Activated CD4-positive, alpha-beta memory T cell treated with anti-CD3 and anti-CD28 coated beads, Interleukin-2, amount 10 ng/mL, durations not matched to agents 7 days and 5 days (primary cell): ENCODE measurements around the gene KLHL33. TPM values are rescaled to one million over a fixed set of nuclear protein-coding genes. Genes with fewer than 3 reads are reported as not detected.

Experiments used
- CTCF ChIA-PET: fragments of 350-600 bp; sonication (Branson Sonifier 250); formaldehyde crosslinking; loops from one replicate; lab custom pipeline; 2021; ENCODE audit warnings: antibody characterized with exemption, inconsistent platforms; lab: Charles Lee
- POLR2A ChIA-PET: fragments of 350-600 bp; sonication (Branson Sonifier 250); formaldehyde crosslinking; loops from one replicate; lab custom pipeline; 2021; ENCODE audit warnings: antibody characterized with exemption; lab: Charles Lee
- DNase-seq: peaks from one replicate; pipeline ENCODE4 v3.0.0-alpha.2; 2020
- H3K27ac Mint-ChIP-seq: one replicate; pipeline ENCODE4 v1.8.0; 2021; ENCODE audit warnings: mild to moderate bottlenecking, mixed read lengths
- H3K27me3 Mint-ChIP-seq: one replicate; pipeline ENCODE4 v1.8.0; 2021; ENCODE audit warnings: mixed read lengths
- H3K36me3 Mint-ChIP-seq: one replicate; pipeline ENCODE4 v1.8.0; 2021; ENCODE audit warnings: low read depth, mixed read lengths
- H3K4me1 Mint-ChIP-seq: one replicate; pipeline ENCODE4 v1.8.0; 2021; ENCODE audit warnings: mixed read lengths
- H3K4me3 Mint-ChIP-seq: one replicate; pipeline ENCODE4 v1.8.0; 2021; ENCODE audit warnings: mild to moderate bottlenecking, mixed read lengths
- H3K9me3 Mint-ChIP-seq: one replicate; pipeline ENCODE4 v1.8.0; 2021; ENCODE audit warnings: mixed read lengths
- total RNA-seq, 2 experiments: library from RNA; stranded (reverse); gene quantifications; one replicate each; pipeline ENCODE4 v1.2.3, GENCODE V29; 2021

The KLHL33 gene
- total RNA-seq, 2 experiments from 2014 or later = 0.05 TPM; not detected in 1

DNA sequence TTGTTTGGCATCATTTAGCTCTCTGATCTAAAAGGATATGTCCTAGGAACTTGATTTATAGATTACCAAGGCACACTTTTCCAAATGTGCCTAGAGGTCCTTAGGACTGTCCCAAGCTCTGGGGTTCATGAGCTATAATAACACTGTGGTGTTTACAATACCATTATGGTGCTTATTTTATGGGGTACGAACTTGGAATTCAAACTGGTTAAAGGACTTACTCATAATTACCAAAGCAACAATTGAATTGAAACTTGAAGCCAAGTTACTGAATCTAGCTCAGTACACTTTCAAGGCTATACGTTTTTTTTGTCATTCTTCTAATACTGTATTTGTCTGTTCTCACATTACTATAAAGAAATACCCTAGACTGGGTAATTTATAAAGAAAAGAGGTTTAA lies 13.1 kb downstream of the KLHL33 start:
- no peaks in the 10 kb centered on the region for H3K9me3 Mint-ChIP-seq
- H3K4me1 Mint-ChIP-seq = peaks cover 9% of the 10 kb centered on the region
- H3K27ac Mint-ChIP-seq = no peak overlapping the region
- ChIA-PET CTCF (interaction anchor here (3.8 kb wide), 1 partner anchor 9 kb away, joined by 28 read pairs; the partner anchor contains the start of gene TEP1), POLR2A (interaction anchor here (1.6 kb wide), 1 partner anchor 9 kb away, joined by 5 read pairs; the partner anchor contains the start of gene TEP1)
- H3K4me3 Mint-ChIP-seq = no peak overlapping the region
- H3K27me3 Mint-ChIP-seq = peaks cover 3% of the 10 kb centered on the region
- no peaks in the 10 kb centered on the region for H3K36me3 Mint-ChIP-seq
- no peak for DNase-seq

DNA sequence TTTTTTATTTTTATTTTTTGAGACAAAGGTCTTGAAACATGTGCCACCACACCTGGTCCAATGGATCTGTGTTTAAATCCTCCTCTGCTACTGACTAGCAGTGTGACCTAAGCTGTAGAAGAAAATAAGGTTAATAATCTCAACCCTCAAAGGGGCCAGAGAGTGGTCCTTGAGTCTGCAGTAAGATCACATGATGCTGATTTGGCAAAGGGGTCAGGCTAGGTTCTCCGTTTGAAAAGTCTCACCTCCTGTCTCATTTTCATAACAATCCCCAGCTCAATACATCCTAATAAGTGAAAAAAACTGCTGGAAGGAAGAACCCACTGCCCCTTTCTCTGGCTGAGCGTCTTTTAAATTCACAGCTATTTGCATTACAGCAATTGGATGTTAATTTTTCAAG lies 14.7 kb downstream of the KLHL33 start:
- H3K27me3 Mint-ChIP-seq = peaks cover 3% of the 10 kb centered on the region
- H3K9me3 Mint-ChIP-seq = no peaks in the 10 kb centered on the region
- no peak overlapping the region for H3K27ac Mint-ChIP-seq
- no peaks in the 10 kb centered on the region for H3K36me3 Mint-ChIP-seq
- no peak for DNase-seq
- peaks cover 1% of the 10 kb centered on the region for H3K4me1 Mint-ChIP-seq
- H3K4me3 Mint-ChIP-seq = no peak overlapping the region
- ChIA-PET POLR2A (no interaction called here), CTCF (interaction anchor here (1.0 kb wide), 1 partner anchor 40 kb away, joined by 3 read pairs; the partner anchor contains the start of gene PIP4P1)

DNA sequence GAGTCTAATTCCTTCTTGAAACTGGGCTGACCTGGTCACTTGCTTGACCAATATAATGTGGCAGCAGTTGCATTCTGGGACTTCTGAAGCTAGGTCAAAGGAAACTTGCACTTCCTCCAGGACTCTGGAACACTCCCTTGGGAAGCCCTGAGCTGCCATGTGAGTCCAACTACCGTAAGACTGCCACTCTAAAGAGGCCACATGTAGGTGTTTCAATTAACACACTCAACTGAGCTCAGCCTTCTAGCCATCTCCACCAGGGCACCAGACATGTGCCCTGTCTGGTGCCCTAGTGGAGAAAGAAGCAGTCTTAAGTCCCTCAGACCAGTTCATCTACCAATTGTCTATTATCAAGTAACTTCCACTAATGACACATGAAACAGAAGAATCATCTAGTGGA lies 16.5 kb downstream of the KLHL33 start:
- no peak overlapping the region for H3K4me3 Mint-ChIP-seq
- CTCF ChIA-PET = no interaction called here
- H3K27me3 Mint-ChIP-seq = no peaks in the 10 kb centered on the region
- no peak overlapping the region for H3K27ac Mint-ChIP-seq
- H3K36me3 Mint-ChIP-seq = no peaks in the 10 kb centered on the region
- POLR2A ChIA-PET = no interaction called here
- no peak for DNase-seq
- H3K9me3 Mint-ChIP-seq = no peaks in the 10 kb centered on the region
- peaks cover 12% of the 10 kb centered on the region for H3K4me1 Mint-ChIP-seq

DNA sequence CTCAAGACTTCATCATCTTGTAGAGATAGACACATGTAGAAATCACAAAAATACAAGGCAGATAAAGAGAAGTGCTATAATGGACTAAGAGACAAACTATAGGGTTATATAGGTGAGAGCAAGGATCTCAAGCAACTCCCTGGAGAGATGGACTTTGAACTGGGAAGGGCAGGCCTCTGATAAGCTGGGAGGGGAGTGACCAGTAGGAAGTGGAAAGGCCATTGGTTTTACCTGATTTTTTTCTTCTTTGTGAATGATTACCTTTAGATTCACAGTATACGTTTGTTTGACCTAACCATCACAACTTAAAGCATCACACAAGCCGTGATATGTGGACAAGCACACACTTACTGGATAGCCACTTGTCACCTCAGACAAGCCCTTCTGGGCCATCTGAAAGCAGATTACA lies 17.5 kb downstream of the KLHL33 start:
- CTCF ChIA-PET = interaction anchor here (1.0 kb wide), 1 partner anchor 77 kb away, joined by 3 read pairs; no protein-coding TSS in a partner anchor
- POLR2A ChIA-PET = no interaction called here
- H3K4me3 Mint-ChIP-seq = no peak overlapping the region
- peaks cover 20% of the 10 kb centered on the region for H3K4me1 Mint-ChIP-seq
- no peaks in the 10 kb centered on the region for H3K36me3 Mint-ChIP-seq
- H3K9me3 Mint-ChIP-seq = no peaks in the 10 kb centered on the region
- no peaks in the 10 kb centered on the region for H3K27me3 Mint-ChIP-seq
- H3K27ac Mint-ChIP-seq = no peak overlapping the region
- no peak for DNase-seq

DNA sequence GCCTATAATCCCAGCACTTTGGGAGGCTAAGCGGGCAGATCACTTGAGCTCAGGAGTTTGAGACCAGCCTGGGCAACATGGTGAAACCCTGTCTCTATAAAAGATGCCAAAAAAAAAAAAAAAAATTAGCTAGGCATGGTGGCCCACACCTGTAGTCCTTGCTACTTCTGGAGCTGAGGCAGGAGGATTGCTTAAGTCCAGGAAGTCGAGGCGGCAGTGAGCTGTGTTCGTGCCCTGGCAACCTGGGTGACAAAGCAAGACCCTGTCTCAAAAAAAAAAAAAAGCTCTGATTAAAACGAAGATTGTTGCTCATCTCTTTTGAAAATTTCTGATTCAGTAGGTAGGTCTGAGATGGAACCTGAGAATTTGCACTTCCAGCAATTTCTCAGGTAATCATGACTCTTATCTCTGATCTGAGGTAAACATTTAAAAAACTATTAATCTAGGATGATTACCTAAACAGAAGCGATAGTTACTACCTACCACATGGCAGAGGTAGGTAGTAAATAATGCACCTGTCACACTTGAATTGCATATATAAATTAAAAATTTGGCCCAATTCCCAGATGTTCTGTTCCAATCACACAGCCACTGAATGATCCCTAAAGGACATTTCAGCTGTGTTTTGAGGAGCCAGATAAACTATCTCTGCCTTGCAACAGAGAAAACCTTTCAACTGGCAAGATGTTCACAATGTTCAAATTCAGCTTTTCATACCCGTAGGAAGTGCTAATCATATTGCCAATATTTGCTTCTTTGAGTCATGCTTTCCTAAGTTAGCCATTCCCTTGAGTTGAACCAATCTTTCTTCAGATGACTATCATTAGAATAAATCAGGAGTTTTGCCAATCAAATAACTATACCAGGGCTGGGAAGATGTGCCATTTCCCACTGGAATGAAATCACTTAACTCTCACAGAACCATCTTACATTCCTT lies 18.4 kb downstream of the KLHL33 start:
- Mint-ChIP-seq H3K27ac (no peak overlapping the region), H3K4me1 (peaks cover 24% of the 10 kb centered on the region), H3K27me3 (no peaks in the 10 kb centered on the region), H3K36me3 (peaks cover 4% of the 10 kb centered on the region), H3K9me3 (no peaks in the 10 kb centered on the region), H3K4me3 (no peak overlapping the region)
- ChIA-PET CTCF (interaction anchor here (0.7 to 1.3 kb wide), 3 partner anchors 37 to 78 kb away, joined by 3 to 7 read pairs (median 3); partner anchors contain the start of genes APEX1 and OSGEP), POLR2A (interaction anchor here (1.0 kb wide), 1 partner anchor 74 kb away, joined by 3 read pairs; the partner anchor contains the start of gene PARP2)
- DNase-seq = no peak

DNA sequence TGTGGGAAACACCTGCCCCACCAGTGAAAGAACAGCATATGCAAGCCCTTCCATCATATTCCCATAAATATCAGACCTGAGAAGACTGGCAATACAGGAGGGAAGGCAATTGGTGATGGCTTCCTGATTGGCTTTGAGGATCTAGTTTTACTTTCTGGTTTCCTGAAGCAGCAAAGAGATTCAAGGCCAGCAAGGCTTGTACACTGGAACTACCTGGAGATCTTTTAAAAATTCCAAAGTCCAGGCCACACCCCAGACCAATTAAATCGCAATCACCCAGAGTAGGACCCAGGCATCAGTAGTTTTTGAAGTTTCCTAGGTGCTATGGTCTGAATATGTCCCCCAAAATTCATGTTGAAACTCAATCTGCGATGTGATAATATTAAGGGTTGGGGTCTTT lies 19.7 kb downstream of the KLHL33 start:
- ChIA-PET POLR2A (interaction anchor here (1.0 to 5.3 kb wide), 7 partner anchors 13 to 266 kb away, joined by 3 to 41 read pairs (median 18); partner anchors contain the start of genes APEX1, OSGEP, PARP2 and PIP4P1), CTCF (interaction anchor here (0.8 to 4.4 kb wide), 25 partner anchors 8 to 279 kb away, joined by 3 to 54 read pairs (median 5); partner anchors contain the start of genes APEX1, CCNB1IP1, OSGEP and PARP2)
- Mint-ChIP-seq H3K4me3 (no peak overlapping the region), H3K9me3 (no peaks in the 10 kb centered on the region), H3K27ac (no peak overlapping the region), H3K4me1 (peaks cover 33% of the 10 kb centered on the region), H3K27me3 (no peaks in the 10 kb centered on the region), H3K36me3 (peaks cover 6% of the 10 kb centered on the region)
- no peak for DNase-seq

DNA sequence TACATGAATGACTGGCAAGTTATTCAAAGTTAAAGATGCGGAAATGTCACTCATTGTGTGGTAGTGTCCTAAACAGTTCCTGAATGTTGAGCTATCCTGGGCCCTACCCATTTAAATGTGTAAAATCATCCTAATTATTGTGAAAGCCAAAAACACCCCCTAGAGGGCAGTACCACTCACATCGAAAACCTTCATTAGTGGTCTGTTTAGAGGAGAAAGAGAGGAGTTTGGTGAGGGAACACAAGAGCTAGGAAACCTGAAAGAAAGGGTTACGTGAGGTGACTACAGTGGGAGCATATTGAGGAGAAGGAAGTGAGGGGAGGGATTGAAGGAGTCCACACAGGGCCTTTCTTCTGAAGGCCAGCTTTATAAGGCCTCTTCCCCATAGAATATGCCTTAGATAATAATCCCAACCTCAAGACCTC lies 20.2 kb downstream of the KLHL33 start:
- no peaks in the 10 kb centered on the region for H3K9me3 Mint-ChIP-seq
- peak; percentile 33 for DNase-seq
- no peak overlapping the region for H3K4me3 Mint-ChIP-seq
- H3K4me1 Mint-ChIP-seq = peaks cover 37% of the 10 kb centered on the region
- ChIA-PET POLR2A (interaction anchor here (1.0 to 5.3 kb wide), 7 partner anchors 13 to 266 kb away, joined by 3 to 41 read pairs (median 18); partner anchors contain the start of genes APEX1, OSGEP, PARP2 and PIP4P1), CTCF (interaction anchor here (0.6 to 4.4 kb wide), 33 partner anchors 9 to 280 kb away, joined by 3 to 54 read pairs (median 4); partner anchors contain the start of genes APEX1, CCNB1IP1, OSGEP and PARP2)
- H3K36me3 Mint-ChIP-seq = peaks cover 9% of the 10 kb centered on the region
- no peak overlapping the region for H3K27ac Mint-ChIP-seq
- H3K27me3 Mint-ChIP-seq = no peaks in the 10 kb centered on the region

DNA sequence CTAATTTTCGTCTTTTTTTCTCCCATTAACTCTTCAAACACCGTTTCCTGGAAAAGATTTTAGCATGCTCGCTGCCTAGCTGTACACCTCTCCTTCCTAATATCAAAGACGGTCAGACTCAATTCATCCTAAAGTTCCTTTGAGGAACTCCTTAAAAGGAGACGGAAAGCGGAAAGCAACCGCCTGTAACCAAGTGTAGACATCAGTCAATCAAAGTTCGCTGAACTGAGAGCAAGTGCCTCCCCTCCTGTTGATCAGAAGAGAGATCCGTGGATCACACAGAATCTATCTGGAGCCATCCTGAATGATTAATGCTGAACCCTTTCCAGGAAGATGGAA lies 22.3 kb downstream of the KLHL33 start:
- H3K27me3 Mint-ChIP-seq = no peaks in the 10 kb centered on the region
- peaks cover 45% of the 10 kb centered on the region for H3K4me1 Mint-ChIP-seq
- peak overlapping the region; percentile 97 for H3K4me3 Mint-ChIP-seq
- CTCF ChIA-PET = interaction anchor here (0.7 to 4.4 kb wide), 14 partner anchors 9 to 267 kb away, joined by 3 to 54 read pairs (median 9); partner anchors contain the start of genes APEX1, OSGEP, PARP2 and PIP4P1
- H3K36me3 Mint-ChIP-seq = peaks cover 16% of the 10 kb centered on the region
- H3K9me3 Mint-ChIP-seq = no peaks in the 10 kb centered on the region
- peak overlapping the region; percentile 98 for H3K27ac Mint-ChIP-seq
- POLR2A ChIA-PET = interaction anchor here (0.9 to 5.3 kb wide), 13 partner anchors 9 to 270 kb away, joined by 3 to 41 read pairs (median 5); partner anchors contain the start of genes APEX1, OSGEP, PARP2 and PIP4P1
- DNase-seq = peak; percentile 39

DNA sequence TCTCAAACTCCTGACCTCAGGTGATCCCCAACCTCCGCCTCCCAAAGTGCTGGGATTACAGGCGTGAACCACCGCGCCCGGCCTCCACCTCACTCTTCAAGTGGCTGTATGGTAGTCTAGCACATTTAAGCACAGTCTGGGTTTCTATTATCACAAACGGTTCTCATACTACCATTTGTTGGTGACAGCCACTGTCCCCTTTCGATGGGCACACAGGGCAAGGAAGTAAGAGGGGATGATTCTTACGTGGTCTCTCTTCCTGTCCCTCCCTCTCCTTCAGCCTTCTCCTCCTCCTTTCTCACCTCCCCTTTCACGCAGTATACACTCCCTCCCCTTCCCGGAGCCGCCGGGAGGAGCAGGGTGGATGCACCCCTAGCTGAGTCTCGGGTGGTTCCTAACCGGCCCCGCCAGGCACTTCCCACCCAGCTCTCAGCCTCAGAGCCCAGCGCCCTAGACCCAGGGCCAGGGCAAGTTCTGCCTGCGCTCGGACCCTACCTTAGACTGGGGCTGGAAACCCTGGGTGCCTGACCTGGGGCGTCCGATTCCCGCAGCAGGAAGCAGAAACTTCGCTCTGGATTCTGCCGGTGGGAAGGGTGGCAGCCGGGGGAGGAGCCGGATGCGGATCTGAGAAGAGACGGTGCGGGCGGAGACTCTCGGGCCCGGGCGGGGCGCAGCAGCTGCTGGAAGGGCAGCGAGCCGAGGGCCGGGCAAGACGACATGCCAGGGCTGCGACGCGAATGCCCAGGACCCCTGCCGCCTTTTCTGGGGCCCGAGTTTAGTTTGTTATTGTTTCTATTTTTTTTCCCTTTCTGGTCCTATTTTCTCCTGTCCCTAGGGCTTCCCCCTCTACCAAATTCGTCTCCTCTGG lies 22.9 kb downstream of the KLHL33 start, which contains the start of gene TEP1:
Gene TEP1 (minus strand): TSS at position 626 of the 868 bp plus-strand sequence. CDS start 5,062 bp downstream, outside the sequence.
- Mint-ChIP-seq H3K4me1 (peaks cover 48% of the 10 kb centered on the region), H3K36me3 (peaks cover 20% of the 10 kb centered on the region), H3K4me3 (peak within 1 kb of the TSS; percentile 97), H3K27me3 (no peaks in the 10 kb centered on the region), H3K27ac (peak within 1 kb of the TSS; percentile 98), H3K9me3 (no peaks in the 10 kb centered on the region)
- CTCF ChIA-PET = interaction anchor here (0.5 to 4.4 kb wide), 12 partner anchors 8 to 277 kb away, joined by 3 to 54 read pairs (median 9); partner anchors contain the start of genes APEX1, OSGEP and PARP2
- peak; percentile 81 for DNase-seq
- POLR2A ChIA-PET = interaction anchor here (1.2 to 5.3 kb wide), 11 partner anchors 9 to 270 kb away, joined by 3 to 41 read pairs (median 6); partner anchors contain the start of genes APEX1, OSGEP, PARP2 and PIP4P1

DNA sequence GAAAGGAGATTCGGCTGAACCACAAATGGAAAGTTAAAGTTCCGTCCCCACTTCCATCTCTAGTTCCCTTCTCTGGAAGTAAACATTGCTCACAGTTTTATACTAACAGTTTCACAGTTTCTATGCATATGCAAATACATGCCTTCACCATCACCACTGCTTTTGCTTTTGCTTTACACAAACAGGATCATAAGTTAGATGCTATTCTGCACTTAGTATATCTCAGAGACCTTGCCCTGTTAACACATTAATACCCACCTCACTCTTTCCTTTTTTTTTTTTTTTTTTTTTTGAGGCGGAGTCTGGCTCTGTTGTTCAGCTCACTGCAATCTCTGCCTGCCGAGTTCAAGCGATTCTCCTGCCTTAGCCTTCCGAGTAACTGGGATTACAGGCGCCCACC lies 23.6 kb downstream of the KLHL33 start:
- ChIA-PET POLR2A (interaction anchor here (0.6 to 5.3 kb wide), 9 partner anchors 9 to 271 kb away, joined by 3 to 41 read pairs (median 6); partner anchors contain the start of genes APEX1, OSGEP, PARP2 and PIP4P1), CTCF (interaction anchor here (0.5 to 4.4 kb wide), 7 partner anchors 12 to 278 kb away, joined by 3 to 54 read pairs (median 28); partner anchors contain the start of genes APEX1, OSGEP and PARP2)
- peaks cover 51% of the 10 kb centered on the region for H3K4me1 Mint-ChIP-seq
- peak overlapping the region; percentile 97 for H3K4me3 Mint-ChIP-seq
- H3K27me3 Mint-ChIP-seq = no peaks in the 10 kb centered on the region
- H3K9me3 Mint-ChIP-seq = no peaks in the 10 kb centered on the region
- no peak for DNase-seq
- H3K36me3 Mint-ChIP-seq = peaks cover 27% of the 10 kb centered on the region
- H3K27ac Mint-ChIP-seq = peak overlapping the region; percentile 98

DNA sequence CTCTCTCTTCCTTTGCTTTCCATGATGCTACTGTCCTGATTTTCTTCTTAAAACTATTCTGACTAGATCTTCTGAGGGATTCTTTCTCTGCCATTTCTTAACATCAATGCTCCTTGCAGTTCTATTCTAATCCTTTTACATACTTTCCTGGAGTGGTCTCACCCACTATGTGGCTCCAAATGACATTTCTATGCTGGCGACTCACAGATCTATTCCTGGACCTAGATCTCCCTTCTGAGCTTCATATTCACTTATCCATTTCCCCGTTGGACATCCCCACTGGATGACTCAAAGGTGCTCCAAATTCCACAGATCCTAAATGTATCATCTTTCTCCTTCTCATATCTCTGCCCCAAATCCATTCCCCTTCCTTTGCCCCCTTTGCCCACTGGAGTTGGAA lies 26.7 kb downstream of the KLHL33 start:
- POLR2A ChIA-PET = interaction anchor here (1.9 kb wide), 1 partner anchor 8 kb away, joined by 7 read pairs; no protein-coding TSS in a partner anchor
- no peak overlapping the region for H3K27ac Mint-ChIP-seq
- CTCF ChIA-PET = no interaction called here
- no peaks in the 10 kb centered on the region for H3K9me3 Mint-ChIP-seq
- H3K27me3 Mint-ChIP-seq = no peaks in the 10 kb centered on the region
- peaks cover 53% of the 10 kb centered on the region for H3K36me3 Mint-ChIP-seq
- peaks cover 55% of the 10 kb centered on the region for H3K4me1 Mint-ChIP-seq
- DNase-seq = no peak
- no peak overlapping the region for H3K4me3 Mint-ChIP-seq
